SIG-M5 treated with dmso at 0.1 percent for 504 hours (cell line): ENCODE measurements around the gene FKRP.

Experiments used
- DNase-seq: peaks from one replicate; lab custom pipeline; 2025; ENCODE audit not compliant: unreplicated experiment; lab: John Stamatoyannopoulos, UW

Gene FKRP

DNA sequence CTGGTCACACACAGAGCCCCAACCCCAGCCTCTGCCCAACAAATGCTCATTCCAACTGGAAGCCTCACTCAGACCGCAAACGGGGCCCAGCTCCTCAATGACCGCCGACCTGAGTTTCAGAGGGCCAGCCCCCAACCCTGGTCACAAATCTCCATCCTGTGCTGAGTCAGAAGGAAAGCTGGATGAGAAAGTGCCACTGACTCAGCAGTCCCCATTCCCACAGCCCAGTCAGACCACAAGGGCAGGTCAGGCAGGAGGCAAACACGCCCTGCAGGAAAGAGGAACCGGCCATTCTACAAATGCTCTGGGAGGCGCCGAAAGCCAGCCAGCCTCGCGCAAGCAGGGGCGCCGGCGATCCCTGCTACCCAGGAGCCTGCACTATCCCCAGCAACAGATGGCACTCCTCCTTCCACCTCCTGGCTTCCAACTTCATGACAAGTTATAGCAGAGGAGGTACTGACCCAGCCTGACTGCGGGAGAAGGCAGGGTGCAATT lies 14.8 kb upstream of the FKRP start:
- DNase-seq = peak; percentile 92

GRCh38 chr19:46731584-46731983 lies 14.3 kb upstream of the FKRP start:
- DNase-seq = no peak

DNA sequence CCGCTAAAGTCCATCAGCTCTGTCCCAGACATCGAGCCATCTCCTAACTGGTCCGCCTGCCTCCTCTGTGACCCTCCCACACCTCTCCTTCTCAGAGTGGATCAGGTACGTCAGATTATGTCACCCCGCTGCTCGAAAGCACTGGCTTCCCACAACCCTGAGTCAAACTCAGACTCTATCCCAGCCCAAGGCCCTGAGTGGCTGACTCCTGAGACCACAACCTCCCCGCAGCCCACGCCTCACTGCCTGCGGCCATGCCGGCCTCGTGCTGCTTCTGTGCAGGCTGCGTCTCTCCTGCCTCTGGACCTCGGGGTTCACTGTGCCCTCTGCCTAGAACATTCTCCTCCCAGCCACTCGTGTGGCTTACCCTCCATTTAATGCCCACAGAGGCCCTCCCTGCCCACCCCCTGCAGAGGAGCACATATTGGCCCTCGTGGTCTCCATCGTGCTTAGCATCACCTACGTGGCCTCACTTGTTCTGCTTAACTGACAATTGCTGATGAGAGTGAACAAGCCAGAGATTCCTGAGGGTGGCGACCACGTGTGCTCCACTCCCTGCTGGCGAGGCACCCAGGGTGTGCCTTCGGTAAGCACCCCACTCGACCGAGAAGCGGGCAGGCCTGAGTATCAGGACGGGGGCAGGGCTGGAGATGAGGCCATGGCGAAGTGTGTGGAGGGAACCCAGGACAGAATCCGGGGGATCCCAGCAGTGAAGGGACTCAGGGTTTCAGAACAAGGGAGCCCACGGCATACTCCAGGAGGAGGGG lies 13.5 kb upstream of the FKRP start:
- no peak for DNase-seq

GRCh38 chr19:46732966-46733689 lies 12.7 kb upstream of the FKRP start:
- peak; percentile 84 for DNase-seq

DNA sequence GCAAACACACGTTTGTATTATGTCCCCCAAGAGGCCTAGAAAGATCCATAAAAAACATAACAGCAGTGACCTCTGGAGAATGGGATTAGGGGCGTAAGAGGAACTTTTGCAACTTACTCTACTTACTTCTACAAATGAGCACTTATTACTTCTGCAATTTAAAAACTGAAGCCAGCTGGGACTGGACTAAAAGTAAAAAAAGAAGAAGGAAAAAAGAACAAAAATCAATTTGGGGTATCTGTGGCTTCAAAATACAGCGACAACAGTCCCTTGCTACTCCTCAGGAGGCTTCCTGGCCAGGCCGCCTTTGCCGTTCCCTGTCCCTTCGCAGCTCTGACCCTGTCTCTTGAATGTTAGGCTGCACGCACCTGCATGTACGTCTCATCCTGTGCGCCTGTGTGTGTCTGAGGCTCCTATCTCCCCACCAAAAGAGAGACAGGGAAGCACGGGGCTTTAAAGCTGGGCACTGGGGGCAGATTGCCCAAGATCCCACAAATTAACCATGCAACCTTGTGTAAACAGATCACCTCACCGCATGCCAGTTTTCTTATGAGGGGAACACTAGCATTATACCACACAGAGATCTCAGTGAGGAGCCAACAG lies 12.1 kb upstream of the FKRP start:
- DNase-seq = peak; percentile 84

GRCh38 chr19:46736531-46737297 lies 9.1 kb upstream of the FKRP start:
- DNase-seq = no peak

- DNase-seq = no peak
Observed at GRCh38 chr19:46737298-46737654, 8.6 kb upstream of the FKRP start.

DNA sequence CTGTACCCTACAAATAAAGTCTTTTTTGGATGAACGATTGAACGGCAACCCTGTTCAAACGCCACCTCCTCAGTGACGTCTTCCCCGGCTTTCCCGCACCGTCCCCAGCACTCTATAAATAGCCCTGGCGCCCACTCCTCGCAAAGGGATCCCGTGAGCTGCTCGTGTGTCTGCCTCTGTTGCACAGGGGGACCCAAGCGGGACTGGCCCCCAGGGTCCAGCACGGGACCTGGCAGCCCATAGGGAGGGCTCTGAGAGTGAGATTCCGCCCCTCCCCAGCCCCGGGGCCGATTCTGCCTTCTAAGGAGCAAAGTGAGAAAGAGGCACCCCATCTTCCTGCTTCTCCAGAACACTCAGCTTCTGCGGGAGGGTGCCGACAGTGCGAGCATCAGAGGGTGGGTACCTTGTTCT lies 8.1 kb upstream of the FKRP start:
- DNase-seq = no peak

GRCh38 chr19:46739290-46739771 lies 6.5 kb upstream of the FKRP start:
- no peak for DNase-seq

DNA sequence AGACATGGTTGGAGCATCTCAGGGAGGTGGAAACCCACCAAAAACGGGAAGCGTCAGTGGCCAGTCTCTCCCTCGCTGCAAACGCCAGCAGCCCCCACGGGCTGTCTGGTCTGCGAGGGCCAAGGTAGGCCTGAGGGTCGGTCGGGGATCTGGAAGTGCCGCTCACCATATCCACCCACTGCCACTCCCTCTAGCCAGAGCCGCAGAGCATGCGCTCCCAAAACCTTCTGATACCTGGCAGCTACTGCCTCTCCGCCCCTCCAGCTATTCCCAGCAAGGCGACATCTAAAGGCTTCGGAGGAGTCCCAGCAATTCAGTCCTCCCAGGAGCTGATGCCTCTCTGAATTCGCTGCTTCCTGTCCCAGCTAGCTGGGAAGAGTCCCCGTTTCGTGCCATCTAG lies 4.4 kb upstream of the FKRP start:
- DNase-seq = no peak

DNA sequence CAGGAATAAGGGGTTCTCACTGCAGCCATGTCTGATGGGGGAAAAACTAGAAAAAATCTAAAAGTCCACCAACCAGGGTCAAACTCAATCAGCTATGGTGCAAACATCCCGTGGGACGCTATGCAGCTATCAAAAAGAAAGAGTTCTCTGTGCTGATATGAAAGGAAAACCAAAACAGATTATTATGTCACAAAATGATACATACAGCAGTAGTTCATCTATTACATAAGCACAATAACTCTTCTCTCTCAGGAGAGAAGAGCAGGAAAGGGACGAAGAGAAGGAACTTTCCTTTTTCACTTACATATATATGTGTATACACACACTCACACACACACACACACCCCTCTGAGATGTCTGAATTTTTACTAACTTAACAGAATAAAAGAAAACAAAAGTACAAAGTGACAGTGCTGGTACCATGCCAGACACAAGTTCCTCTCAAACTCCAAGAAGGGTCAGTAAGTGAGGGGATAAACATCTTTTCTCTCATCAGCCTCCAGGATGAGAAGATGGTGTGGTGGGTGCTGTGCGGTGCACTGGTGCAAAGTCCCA lies 2.9 kb upstream of the FKRP start:
- no peak for DNase-seq

GRCh38 chr19:46744005-46744691 lies 1.7 kb upstream of the FKRP start:
- DNase-seq = no peak

GRCh38 chr19:46745030-46745429 lies 827 bp upstream of the FKRP start:
- DNase-seq = no peak

DNA sequence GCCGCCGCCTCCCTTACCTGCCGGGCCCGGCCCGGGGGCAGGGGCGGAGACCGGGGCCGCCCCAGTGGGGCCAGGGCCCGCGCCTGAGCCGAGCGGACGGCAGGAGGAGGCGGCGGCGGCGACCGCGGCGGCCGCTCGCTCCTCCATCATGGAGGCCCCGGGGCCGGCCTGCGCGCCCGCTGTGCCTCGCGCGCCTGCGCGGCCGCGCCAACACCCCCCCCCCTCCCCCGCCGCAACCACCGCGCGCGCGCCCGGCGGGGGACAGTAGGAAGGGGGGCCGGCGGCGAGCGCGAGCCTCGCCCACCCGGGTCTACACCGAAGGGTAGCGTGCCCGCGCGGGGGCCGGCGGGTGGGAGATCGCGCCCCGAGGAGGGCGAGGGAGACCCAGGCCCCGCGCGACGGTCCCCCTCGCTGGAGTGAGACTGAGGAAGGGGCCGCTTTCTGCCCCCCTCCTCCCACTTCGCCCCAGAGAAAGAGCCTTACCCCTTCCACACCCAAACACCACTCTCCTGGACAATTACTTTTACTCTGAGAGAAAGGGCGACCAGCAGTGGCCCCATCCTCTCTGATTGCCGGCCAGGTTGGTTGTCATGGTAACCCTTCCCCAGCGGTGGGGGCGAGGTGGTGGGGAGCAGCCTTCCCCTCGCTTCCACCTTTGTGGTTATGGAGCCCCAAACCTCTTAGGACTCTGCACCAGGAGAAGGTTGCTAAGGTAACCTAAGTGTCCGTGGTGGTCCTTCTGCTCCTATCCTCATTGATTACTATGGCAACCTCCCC lies 612 bp downstream of the FKRP start, which contains the start of gene STRN4:
STRN4 (minus strand) TSS at position 170 of the 777 bp plus-strand sequence; CDS start at position 150, 20 bp downstream.
- peak; percentile 22 for DNase-seq

DNA sequence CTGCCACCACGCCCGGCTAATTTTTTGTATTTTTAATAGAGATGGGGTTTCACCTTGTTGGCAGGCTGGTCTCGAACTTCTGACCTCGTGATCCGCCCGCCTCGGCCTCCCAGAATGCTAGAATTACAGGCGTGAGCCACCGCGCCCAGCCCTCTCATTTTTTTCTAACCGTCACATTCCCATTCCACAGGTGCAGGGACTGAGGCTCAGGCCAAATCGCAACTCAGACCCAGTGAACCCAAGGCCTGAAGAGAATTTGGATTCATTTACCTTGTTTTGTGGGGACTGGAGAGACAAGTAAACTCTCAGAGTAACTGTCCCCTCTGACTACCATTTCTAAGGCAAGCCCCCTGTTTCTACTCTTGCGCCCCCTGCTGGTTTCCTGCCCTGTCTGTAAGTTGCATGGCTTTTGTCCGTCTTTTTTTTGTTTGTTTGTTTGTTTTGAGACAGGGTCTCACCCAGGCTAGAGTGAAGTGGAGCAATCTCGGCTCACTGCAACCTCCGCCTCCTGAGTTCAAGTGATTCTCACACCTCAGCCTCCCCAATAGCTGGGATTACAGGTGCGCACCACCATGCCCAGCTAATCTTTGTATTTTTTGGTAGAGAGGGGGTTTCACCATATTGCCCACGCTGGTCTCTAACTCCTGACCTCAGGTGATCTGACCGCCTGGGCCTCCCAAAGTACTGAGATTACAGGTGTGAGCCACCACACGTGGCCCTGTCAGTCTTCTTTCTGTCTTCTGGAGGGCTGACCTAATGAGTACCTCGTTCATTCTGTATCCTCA lies 2.7 kb downstream of the FKRP start:
- DNase-seq = peak; percentile 71

GRCh38 chr19:46753420-46754155 lies 7.7 kb downstream of the FKRP start:
- DNase-seq = peak; percentile 56

GRCh38 chr19:46755077-46755852 lies 9.4 kb downstream of the FKRP start:
- DNase-seq = peak; percentile 53
